ENCODE data around the gene GFER. TPM values are rescaled to one million over a fixed set of nuclear protein-coding genes. Genes with fewer than 3 reads are reported as not detected.
A peak's percentile ranks its signal among the peaks of the same experiment; 100 is the strongest.

The GFER gene
- total and polyA plus RNA-seq, 9 of the 15 experiments (the other 6 are each of a cell fraction or from before 2014, with no cell fraction given): 4.3 to 53.7 (median 19.8) TPM

DNA sequence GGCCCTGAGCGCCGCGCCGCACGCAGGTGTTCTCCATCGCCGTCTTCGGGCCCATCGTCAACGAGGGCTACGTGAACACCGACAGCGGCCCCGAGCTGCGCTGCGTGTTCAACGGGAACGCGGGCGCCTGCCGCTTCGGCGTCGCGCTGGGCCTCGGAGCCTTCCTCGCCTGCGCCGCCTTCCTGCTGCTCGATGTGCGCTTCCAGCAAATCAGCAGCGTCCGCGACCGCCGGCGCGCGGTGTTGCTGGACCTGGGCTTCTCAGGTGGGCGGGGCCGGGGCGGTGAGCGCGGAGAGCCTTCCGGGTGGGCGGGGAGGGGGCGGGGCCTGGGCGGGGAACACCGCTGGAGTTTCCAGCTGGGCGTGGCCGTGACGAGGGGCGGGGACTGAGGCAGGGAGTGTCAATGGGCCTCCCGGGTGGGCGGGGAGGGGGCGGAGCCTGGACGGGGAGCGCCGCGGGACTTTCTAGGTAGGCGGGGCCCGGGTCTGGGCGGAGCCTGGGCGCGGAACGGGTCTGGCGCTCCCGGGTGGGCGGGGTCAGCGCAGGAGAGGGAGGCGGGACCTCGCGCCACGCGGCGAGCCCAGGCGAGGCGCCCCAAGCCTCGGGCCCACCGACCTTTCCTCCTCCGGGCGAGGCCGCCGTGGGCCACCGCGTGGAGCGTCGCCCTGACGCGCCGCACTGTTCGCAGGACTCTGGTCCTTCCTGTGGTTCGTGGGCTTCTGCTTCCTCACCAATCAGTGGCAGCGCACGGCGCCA lies 8.1 kb downstream of the GFER start (continued):
- TF ChIP-seq, protein P1, sequence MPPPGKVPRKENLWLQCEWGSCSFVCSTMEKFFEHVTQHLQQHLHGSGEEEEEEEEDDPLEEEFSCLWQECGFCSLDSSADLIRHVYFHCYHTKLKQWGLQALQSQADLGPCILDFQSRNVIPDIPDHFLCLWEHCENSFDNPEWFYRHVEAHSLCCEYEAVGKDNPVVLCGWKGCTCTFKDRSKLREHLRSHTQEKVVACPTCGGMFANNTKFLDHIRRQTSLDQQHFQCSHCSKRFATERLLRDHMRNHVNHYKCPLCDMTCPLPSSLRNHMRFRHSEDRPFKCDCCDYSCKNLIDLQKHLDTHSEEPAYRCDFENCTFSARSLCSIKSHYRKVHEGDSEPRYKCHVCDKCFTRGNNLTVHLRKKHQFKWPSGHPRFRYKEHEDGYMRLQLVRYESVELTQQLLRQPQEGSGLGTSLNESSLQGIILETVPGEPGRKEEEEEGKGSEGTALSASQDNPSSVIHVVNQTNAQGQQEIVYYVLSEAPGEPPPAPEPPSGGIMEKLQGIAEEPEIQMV (tag; conservative IDR thresholded peaks at IDR 0.05; ENCODE audit: low read depth): no peak
- TF ChIP-seq MED1 (CRISPR knock-in tag; IDR thresholded peaks at IDR 0.05; ENCODE audit: borderline replicate concordance): no peak
- TF ChIP-seq, protein P2, sequence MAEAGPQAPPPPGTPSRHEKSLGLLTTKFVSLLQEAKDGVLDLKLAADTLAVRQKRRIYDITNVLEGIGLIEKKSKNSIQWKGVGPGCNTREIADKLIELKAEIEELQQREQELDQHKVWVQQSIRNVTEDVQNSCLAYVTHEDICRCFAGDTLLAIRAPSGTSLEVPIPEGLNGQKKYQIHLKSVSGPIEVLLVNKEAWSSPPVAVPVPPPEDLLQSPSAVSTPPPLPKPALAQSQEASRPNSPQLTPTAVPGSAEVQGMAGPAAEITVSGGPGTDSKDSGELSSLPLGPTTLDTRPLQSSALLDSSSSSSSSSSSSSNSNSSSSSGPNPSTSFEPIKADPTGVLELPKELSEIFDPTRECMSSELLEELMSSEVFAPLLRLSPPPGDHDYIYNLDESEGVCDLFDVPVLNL (CRISPR knock-in tag; IDR thresholded peaks at IDR 0.05; ENCODE audit: low read depth): 0 out of 2 replicates have a peak, but pooled peaks have one; percentile 41
- no peak for TF ChIP-seq ZNF717 (CRISPR knock-in tag; IDR thresholded peaks at IDR 0.05)
- TF ChIP-seq, protein P3, sequence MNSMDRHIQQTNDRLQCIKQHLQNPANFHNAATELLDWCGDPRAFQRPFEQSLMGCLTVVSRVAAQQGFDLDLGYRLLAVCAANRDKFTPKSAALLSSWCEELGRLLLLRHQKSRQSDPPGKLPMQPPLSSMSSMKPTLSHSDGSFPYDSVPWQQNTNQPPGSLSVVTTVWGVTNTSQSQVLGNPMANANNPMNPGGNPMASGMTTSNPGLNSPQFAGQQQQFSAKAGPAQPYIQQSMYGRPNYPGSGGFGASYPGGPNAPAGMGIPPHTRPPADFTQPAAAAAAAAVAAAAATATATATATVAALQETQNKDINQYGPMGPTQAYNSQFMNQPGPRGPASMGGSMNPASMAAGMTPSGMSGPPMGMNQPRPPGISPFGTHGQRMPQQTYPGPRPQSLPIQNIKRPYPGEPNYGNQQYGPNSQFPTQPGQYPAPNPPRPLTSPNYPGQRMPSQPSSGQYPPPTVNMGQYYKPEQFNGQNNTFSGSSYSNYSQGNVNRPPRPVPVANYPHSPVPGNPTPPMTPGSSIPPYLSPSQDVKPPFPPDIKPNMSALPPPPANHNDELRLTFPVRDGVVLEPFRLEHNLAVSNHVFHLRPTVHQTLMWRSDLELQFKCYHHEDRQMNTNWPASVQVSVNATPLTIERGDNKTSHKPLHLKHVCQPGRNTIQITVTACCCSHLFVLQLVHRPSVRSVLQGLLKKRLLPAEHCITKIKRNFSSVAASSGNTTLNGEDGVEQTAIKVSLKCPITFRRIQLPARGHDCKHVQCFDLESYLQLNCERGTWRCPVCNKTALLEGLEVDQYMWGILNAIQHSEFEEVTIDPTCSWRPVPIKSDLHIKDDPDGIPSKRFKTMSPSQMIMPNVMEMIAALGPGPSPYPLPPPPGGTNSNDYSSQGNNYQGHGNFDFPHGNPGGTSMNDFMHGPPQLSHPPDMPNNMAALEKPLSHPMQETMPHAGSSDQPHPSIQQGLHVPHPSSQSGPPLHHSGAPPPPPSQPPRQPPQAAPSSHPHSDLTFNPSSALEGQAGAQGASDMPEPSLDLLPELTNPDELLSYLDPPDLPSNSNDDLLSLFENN (IDR thresholded peaks at IDR 0.05; ENCODE audit: low read depth in 2 of 2, low read length in 2 of 2): no peak
- TF ChIP-seq PCBP2 (IDR thresholded peaks at IDR 0.05; ENCODE audit: low read depth, low read length, poor library complexity, severe bottlenecking): no peak
- TF ChIP-seq, protein P4, sequence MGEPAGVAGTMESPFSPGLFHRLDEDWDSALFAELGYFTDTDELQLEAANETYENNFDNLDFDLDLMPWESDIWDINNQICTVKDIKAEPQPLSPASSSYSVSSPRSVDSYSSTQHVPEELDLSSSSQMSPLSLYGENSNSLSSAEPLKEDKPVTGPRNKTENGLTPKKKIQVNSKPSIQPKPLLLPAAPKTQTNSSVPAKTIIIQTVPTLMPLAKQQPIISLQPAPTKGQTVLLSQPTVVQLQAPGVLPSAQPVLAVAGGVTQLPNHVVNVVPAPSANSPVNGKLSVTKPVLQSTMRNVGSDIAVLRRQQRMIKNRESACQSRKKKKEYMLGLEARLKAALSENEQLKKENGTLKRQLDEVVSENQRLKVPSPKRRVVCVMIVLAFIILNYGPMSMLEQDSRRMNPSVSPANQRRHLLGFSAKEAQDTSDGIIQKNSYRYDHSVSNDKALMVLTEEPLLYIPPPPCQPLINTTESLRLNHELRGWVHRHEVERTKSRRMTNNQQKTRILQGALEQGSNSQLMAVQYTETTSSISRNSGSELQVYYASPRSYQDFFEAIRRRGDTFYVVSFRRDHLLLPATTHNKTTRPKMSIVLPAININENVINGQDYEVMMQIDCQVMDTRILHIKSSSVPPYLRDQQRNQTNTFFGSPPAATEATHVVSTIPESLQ (CRISPR knock-in tag; IDR thresholded peaks at IDR 0.05): peak; percentile 95; the same call in 1 of the 2 replicates
- peak in 1 of 2 experiments; percentile 62; a peak in 1 of 3 replicates for TF ChIP-seq CBX3 (IDR thresholded peaks at IDR 0.05; ENCODE audit: borderline replicate concordance in 1 of 2, low read length in 2 of 2)
- TF ChIP-seq POLR2AphosphoS5 (IDR thresholded peaks at IDR 0.05; ENCODE audit: control insufficient read depth, insufficient read depth, low read depth, low read length): no peak
- no peak for TF ChIP-seq MAFK (IDR thresholded peaks at IDR 0.05; ENCODE audit: low read length)
- no peak for TF ChIP-seq BRD9 (IDR thresholded peaks at IDR 0.05; ENCODE audit: low read depth, partially characterized antibody)
- TF ChIP-seq SP1 (CRISPR knock-in tag; IDR thresholded peaks at IDR 0.05): peak; percentile 79
- no peak for TF ChIP-seq HDAC6 (IDR thresholded peaks at IDR 0.05; ENCODE audit: low read depth, low read length)
- no peak for TF ChIP-seq NR2F6 (CRISPR knock-in tag; IDR thresholded peaks at IDR 0.05)
- TF ChIP-seq ZNF785 (CRISPR knock-in tag; IDR thresholded peaks at IDR 0.05): no peak
- TF ChIP-seq, protein P5, sequence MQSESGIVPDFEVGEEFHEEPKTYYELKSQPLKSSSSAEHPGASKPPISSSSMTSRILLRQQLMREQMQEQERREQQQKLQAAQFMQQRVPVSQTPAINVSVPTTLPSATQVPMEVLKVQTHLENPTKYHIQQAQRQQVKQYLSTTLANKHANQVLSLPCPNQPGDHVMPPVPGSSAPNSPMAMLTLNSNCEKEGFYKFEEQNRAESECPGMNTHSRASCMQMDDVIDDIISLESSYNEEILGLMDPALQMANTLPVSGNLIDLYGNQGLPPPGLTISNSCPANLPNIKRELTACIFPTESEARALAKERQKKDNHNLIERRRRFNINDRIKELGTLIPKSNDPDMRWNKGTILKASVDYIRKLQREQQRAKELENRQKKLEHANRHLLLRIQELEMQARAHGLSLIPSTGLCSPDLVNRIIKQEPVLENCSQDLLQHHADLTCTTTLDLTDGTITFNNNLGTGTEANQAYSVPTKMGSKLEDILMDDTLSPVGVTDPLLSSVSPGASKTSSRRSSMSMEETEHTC (IDR thresholded peaks at IDR 0.05): no peak
